A549 (cell line): Measurements from ENCODE around the gene KRT33B. TPM values are rescaled to one million over a fixed set of nuclear protein-coding genes. Genes with fewer than 3 reads are reported as not detected.

Source experiments
- ATAC-seq, 2 experiments: fragments of 200-7000 bp in 1 of 2; fragments of >200 bp in 1 of 2; cut with Nextera tagmentation in 1 of 2; cut with Tn5 transposase in 1 of 2; 3 replicates each; pipeline versions ENCODE4 v1.8.0 to v1.9.1; 2018 to 2020; ENCODE audit warnings: mild to moderate bottlenecking in 1 of 2, moderate library complexity in 1 of 2
- CTCF ChIA-PET: fragments of 300-600 bp; sonication (Branson Sonifier 250); formaldehyde crosslinking; extraction: SDS; loops from one replicate; lab custom pipeline; 2021; ENCODE audit warnings: antibody characterized with exemption, inconsistent platforms; lab: Yijun Ruan, JAX
- POLR2A ChIA-PET: fragments of 350-600 bp; formaldehyde crosslinking; extraction: SDS; loops from one replicate; lab custom pipeline; 2021; ENCODE audit warnings: antibody characterized with exemption, inconsistent platforms; lab: Yijun Ruan, JAX
- DNase-seq, 2 experiments: peaks; one replicate each; pipeline versions ENCODE4 v3.0.0 to v3.0.0-alpha.2; 2011 to 2016; ENCODE audit warnings: low read depth in 1 of 2, low spot score in 1 of 2
- FAIRE-seq: peaks from 2 replicates; lab custom pipeline; 2011; peaks lifted over from hg19 to GRCh38; lab: Jason Lieb, UNC
- H3K27ac ChIP-seq, 2 experiments: fragments of >200 bp; sonication (Bioruptor Twin); formaldehyde crosslinking; 3 replicates each; pipeline ENCODE4 v1.5.1; 2016 to 2017
- H3K4me1 ChIP-seq: fragments of >200 bp; sonication (Bioruptor Twin); formaldehyde crosslinking; 3 replicates; pipeline ENCODE4 v1.6.1; 2016
- H3K4me2 ChIP-seq: fragments of >200 bp; sonication (Bioruptor Twin); formaldehyde crosslinking; 3 replicates; pipeline ENCODE4 v1.6.1; 2016
- H3K4me3 ChIP-seq: fragments of >200 bp; sonication (Bioruptor Twin); formaldehyde crosslinking; 3 replicates; pipeline ENCODE4 v1.5.1; 2016
- H3K9me3 ChIP-seq: fragments of >200 bp; sonication (Bioruptor Twin); formaldehyde crosslinking; 3 replicates; pipeline ENCODE4 v1.6.1; 2016
- BHLHE40 ChIP-seq: IDR thresholded peaks from 2 replicates; pipeline ENCODE4 v1.6.1; 2012; ENCODE audit warnings: low read depth, low read length, inconsistent platforms
- CBX8 ChIP-seq: fragments of 200-600 bp; sonication (generic); IDR thresholded peaks from 2 replicates; pipeline ENCODE4 v1.6.1; 2016
- CHD2 ChIP-seq: fragments of 150-350 bp; IDR thresholded peaks from 2 replicates; pipeline ENCODE4 v1.6.1; 2014; ENCODE audit warnings: low read length; ENCODE audit not compliant: partially characterized antibody
- GATA3 ChIP-seq: IDR thresholded peaks from 2 replicates; pipeline ENCODE4 v1.6.1; 2012; ENCODE audit warnings: borderline replicate concordance
- HDAC2 ChIP-seq: fragments of 200-600 bp; sonication (generic); IDR thresholded peaks from 2 replicates; pipeline ENCODE4 v1.6.1; 2016
- HMGXB4 ChIP-seq: fragments of 250-450 bp; sonication (Bioruptor Pico); IDR thresholded peaks from 2 replicates; pipeline ENCODE4 v1.5.0; 2021; ENCODE audit warnings: mild to moderate bottlenecking, moderate library complexity, borderline replicate concordance
- HOXA7 ChIP-seq: fragments of 250-450 bp; sonication (Bioruptor Pico); IDR thresholded peaks from 2 replicates; pipeline ENCODE4 v1.5.0; 2020; ENCODE audit warnings: mild to moderate bottlenecking, moderate library complexity
- NFE2L2 ChIP-seq: fragments of 150-350 bp; conservative IDR thresholded peaks from 2 replicates; pipeline ENCODE4 v1.6.1; 2014; ENCODE audit warnings: low read length
- POLR2AphosphoS2 ChIP-seq: conservative IDR thresholded peaks from 2 replicates; pipeline ENCODE4 v1.6.1; 2012; ENCODE audit warnings: low read length, improper control_type of control experiment, inconsistent platforms
- RAD21 ChIP-seq, 2 experiments: fragments of >200 bp in 1 of 2; sonication (Bioruptor Twin) in 1 of 2; formaldehyde crosslinking in 1 of 2; IDR thresholded peaks in 1 of 2; conservative IDR thresholded peaks in 1 of 2; 2 replicates in 1 of 2; 3 replicates in 1 of 2; pipeline ENCODE4 v1.6.1; 2012 to 2018; ENCODE audit warnings: inconsistent platforms in 1 of 2
- SMC3 ChIP-seq: fragments of >200 bp; sonication (Bioruptor Twin); formaldehyde crosslinking; IDR thresholded peaks from 3 replicates; pipeline ENCODE4 v1.6.1; 2018; ENCODE audit warnings: inconsistent platforms
- ZNF302 ChIP-seq: fragments of 250-450 bp; sonication (Bioruptor Pico); IDR thresholded peaks from 2 replicates; pipeline ENCODE4 v1.9.0; 2021; ENCODE audit warnings: inconsistent platforms, mild to moderate bottlenecking, moderate library complexity
- WGBS: methylation state at CpG from one replicate; pipeline ENCODE4 v1.1.6; 2017; ENCODE audit errors: missing lambda C conversion rate; 5-methylcytosine and 5-hydroxymethylcytosine counted together
- polyA plus RNA-seq, 4 experiments: library from polyadenylated mRNA; depleted of rRNA in 3 of 4; stranded (reverse); fragments of >200 nt; fragmentation: RNase III in 1 of 4; extraction: RNeasy Plus Mini Kit Qiagen cat#74134 plus additional on column Dnase treatment in 1 of 4; gene quantifications; 2 replicates in 3 of 4; 3 replicates in 1 of 4; pipeline ENCODE4 v1.2.3, GENCODE V29; 2011 to 2017
- TF ChIP-seq, protein P1 (sequence below): IDR thresholded peaks from 2 replicates; pipeline ENCODE4 v1.6.1; 2012
- TF ChIP-seq, protein P2 (sequence below): fragments of 450-650 bp; IDR thresholded peaks from 2 replicates; pipeline ENCODE4 v1.6.1; 2014; ENCODE audit warnings: antibody characterized with exemption

KRT33B gene
- polyA plus RNA-seq, 2 of the 4 experiments (the other 2 are of a cell fraction), result 0.05 TPM; not detected in 1

- TF ChIP-seq CHD2, result no peak
- peak; percentile 78 to 79 for TF ChIP-seq RAD21 (conservative IDR thresholded peaks at IDR 0.05 in 1 of 2, IDR thresholded peaks at IDR 0.05 in 1 of 2)
Measured at GRCh38 chr17:41322094-41322902, 47.3 kb downstream of the KRT33B start (continued).

DNA sequence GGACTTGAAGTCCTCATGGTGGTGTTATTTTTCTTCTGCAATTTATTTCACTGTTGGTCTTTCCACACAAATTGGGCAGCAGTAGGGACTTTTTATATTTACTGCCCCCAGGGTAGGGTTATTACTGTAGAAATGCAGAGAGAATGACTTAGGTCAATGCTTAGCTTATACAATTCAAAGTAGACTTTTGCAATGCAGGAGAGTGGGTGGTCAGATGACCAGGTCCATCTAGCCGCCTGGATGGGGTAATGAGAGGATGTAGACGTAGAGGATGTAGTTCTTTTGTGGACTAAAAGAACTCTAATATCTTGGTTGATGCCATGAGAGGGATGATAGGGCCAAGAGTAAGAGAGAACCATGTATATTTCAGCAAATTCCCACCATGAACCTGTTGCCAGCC is 51.4 kb downstream of the KRT33B start:
- no peak overlapping the region for H3K4me2 ChIP-seq
- ChIA-PET POLR2A (no interaction called here), CTCF (interaction anchor here (0.8 to 1.2 kb wide), 3 partner anchors 11 to 461 kb away, joined by 3 read pairs; no protein-coding TSS in a partner anchor)
- peaks cover 15% of the 10 kb centered on the region for H3K9me3 ChIP-seq
- WGBS, result 22% methylated on average over 2 of the region's 2 CpGs
- H3K4me1 ChIP-seq, result no peaks in the 10 kb centered on the region
- ATAC-seq (no peak), FAIRE-seq (no peak), DNase-seq (no peak)
- H3K4me3 ChIP-seq, result no peak overlapping the region
- H3K27ac ChIP-seq, result no peak overlapping the region
- TF ChIP-seq, protein P1, sequence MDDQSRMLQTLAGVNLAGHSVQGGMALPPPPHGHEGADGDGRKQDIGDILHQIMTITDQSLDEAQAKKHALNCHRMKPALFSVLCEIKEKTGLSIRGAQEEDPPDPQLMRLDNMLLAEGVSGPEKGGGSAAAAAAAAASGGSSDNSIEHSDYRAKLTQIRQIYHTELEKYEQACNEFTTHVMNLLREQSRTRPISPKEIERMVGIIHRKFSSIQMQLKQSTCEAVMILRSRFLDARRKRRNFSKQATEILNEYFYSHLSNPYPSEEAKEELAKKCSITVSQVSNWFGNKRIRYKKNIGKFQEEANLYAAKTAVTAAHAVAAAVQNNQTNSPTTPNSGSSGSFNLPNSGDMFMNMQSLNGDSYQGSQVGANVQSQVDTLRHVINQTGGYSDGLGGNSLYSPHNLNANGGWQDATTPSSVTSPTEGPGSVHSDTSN, result no peak
- TF ChIP-seq POLR2AphosphoS2 (no peak), HOXA7 (CRISPR knock-in tag) (no peak), HMGXB4 (no peak), ZNF302 (no peak)
- TF ChIP-seq, all 56 proteins: peak for 0

DNA sequence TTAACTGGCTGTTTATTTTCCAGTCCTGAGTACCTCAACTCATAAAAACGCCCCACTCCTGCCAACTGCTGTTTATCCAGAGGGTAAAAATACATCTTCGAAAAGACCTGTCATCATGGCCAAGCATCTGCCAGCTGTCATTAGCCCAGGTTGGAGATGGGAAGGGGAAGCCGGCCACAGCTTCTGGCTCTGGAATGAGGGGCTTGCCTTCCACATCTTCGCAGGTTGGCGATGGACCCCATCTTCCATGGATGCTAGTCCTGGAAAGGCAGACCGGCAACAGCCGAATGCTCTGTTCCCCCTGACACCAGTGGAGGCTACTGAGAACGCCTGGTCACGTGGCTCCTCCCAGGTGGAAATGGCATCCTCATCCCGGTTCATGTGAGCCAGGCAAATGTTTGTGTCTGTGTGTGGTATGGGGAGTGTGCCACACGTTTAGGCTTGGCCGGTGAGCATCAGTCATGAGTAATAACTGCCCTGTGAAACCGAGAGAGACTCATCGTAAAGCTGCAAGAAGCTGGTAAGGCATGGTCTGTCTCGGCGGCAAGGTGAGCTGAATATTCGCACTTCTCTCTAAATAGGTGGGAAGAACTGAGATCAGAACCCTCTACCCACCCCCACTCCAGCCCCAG is 53.7 kb downstream of the KRT33B start:
- POLR2A ChIA-PET, result no interaction called here
- no peak for DNase-seq
- Histone ChIP-seq H3K4me2 (no peak overlapping the region), H3K27ac (no peak overlapping the region), H3K4me3 (no peak overlapping the region), H3K9me3 (peaks cover 15% of the 10 kb centered on the region), H3K4me1 (no peaks in the 10 kb centered on the region)
- TF ChIP-seq, protein P2, sequence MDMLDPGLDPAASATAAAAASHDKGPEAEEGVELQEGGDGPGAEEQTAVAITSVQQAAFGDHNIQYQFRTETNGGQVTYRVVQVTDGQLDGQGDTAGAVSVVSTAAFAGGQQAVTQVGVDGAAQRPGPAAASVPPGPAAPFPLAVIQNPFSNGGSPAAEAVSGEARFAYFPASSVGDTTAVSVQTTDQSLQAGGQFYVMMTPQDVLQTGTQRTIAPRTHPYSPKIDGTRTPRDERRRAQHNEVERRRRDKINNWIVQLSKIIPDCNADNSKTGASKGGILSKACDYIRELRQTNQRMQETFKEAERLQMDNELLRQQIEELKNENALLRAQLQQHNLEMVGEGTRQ, result no peak
- TF ChIP-seq SMC3 (no peak), CBX8 (no peak), NFE2L2 (no peak)
- CTCF ChIA-PET, result interaction anchor here (0.6 to 4.3 kb wide), 6 partner anchors 13 to 682 kb away, joined by 3 to 25 read pairs (median 4); no protein-coding TSS in a partner anchor
- no peak for ATAC-seq
- 68% methylated on average over 17 of the region's 17 CpGs for WGBS
- no peak for FAIRE-seq

GRCh38 chr17:41315204-41315794 is 54.3 kb downstream of the KRT33B start, which contains the start of gene KRTAP17-1:
TSS of gene KRTAP17-1 (minus strand) at chr17:41315710. CDS start at chr17:41315650, 60 bp downstream.
- Histone ChIP-seq H3K4me3 (no peak within 1 kb of the TSS), H3K27ac (no peak within 1 kb of the TSS), H3K4me1 (no peaks in the 10 kb centered on the region), H3K9me3 (peaks cover 9% of the 10 kb centered on the region), H3K4me2 (no peak within 1 kb of the TSS)
- TF ChIP-seq RAD21 (conservative IDR thresholded peaks at IDR 0.05 in 1 of 2, IDR thresholded peaks at IDR 0.05 in 1 of 2) (no peak), GATA3 (no peak), ZNF302 (no peak), BHLHE40 (no peak), HDAC2 (no peak)
- no peak for FAIRE-seq
- 78% methylated on average over 17 of the region's 24 CpGs for WGBS
- ChIA-PET POLR2A (no interaction called here), CTCF (interaction anchor here (0.6 to 4.3 kb wide), 5 partner anchors 13 to 682 kb away, joined by 4 to 25 read pairs (median 10); no protein-coding TSS in a partner anchor)
- no peak for DNase-seq
- ATAC-seq, result no peak

Other genes starting within 250 kb of the KRT33B start
Only the 30 nearest of the 32 such genes appear.
- not detected in 2 replicates for gene KRTAP4-6, start 229.3 kb downstream of the KRT33B start, polyA plus RNA-seq (2011; rRNA removed)
- gene KRTAP4-6, start 229.3 kb downstream of the KRT33B start, polyA plus RNA-seq (2017; fragmentation: RNase III; extraction: RNeasy Plus Mini Kit Qiagen cat#74134 plus additional on column Dnase treatment), result not detected in 3 replicates
- gene KRTAP4-5, start 220.0 kb downstream of the KRT33B start, polyA plus RNA-seq (2011; rRNA removed), result not detected in 2 replicates
- not detected in 3 replicates for gene KRTAP4-5, start 220.0 kb downstream of the KRT33B start, polyA plus RNA-seq (2017; fragmentation: RNase III; extraction: RNeasy Plus Mini Kit Qiagen cat#74134 plus additional on column Dnase treatment)
- gene KRTAP4-4, start 209.1 kb downstream of the KRT33B start, polyA plus RNA-seq (2011; rRNA removed), result not detected in 2 replicates
- not detected in 3 replicates for gene KRTAP4-4, start 209.1 kb downstream of the KRT33B start, polyA plus RNA-seq (2017; fragmentation: RNase III; extraction: RNeasy Plus Mini Kit Qiagen cat#74134 plus additional on column Dnase treatment)
- not detected in 2 replicates for gene KRTAP4-3, start 201.6 kb downstream of the KRT33B start, polyA plus RNA-seq (2011; rRNA removed)
- not detected in 3 replicates for gene KRTAP4-3, start 201.6 kb downstream of the KRT33B start, polyA plus RNA-seq (2017; fragmentation: RNase III; extraction: RNeasy Plus Mini Kit Qiagen cat#74134 plus additional on column Dnase treatment)
- not detected in 2 replicates for gene KRTAP4-2, start 191.6 kb downstream of the KRT33B start, polyA plus RNA-seq (2011; rRNA removed)
- not detected in 3 replicates for gene KRTAP4-2, start 191.6 kb downstream of the KRT33B start, polyA plus RNA-seq (2017; fragmentation: RNase III; extraction: RNeasy Plus Mini Kit Qiagen cat#74134 plus additional on column Dnase treatment)
- gene KRTAP4-1, start 184.9 kb downstream of the KRT33B start, polyA plus RNA-seq (2011; rRNA removed), result 0.32 TPM in 2 replicates
- 0.12 TPM in 2 of 3 replicates, not detected in the other for gene KRTAP4-1, start 184.9 kb downstream of the KRT33B start, polyA plus RNA-seq (2017; fragmentation: RNase III; extraction: RNeasy Plus Mini Kit Qiagen cat#74134 plus additional on column Dnase treatment)
- not detected in 2 replicates for gene KRTAP9-1, start 179.9 kb downstream of the KRT33B start, polyA plus RNA-seq (2011; rRNA removed)
- gene KRTAP9-1, start 179.9 kb downstream of the KRT33B start, polyA plus RNA-seq (2017; fragmentation: RNase III; extraction: RNeasy Plus Mini Kit Qiagen cat#74134 plus additional on column Dnase treatment), result not detected in 3 replicates
- gene KRTAP9-2, start 143.2 kb downstream of the KRT33B start, polyA plus RNA-seq (2011; rRNA removed), result not detected in 2 replicates
- not detected in 3 replicates for gene KRTAP9-2, start 143.2 kb downstream of the KRT33B start, polyA plus RNA-seq (2017; fragmentation: RNase III; extraction: RNeasy Plus Mini Kit Qiagen cat#74134 plus additional on column Dnase treatment)
- not detected in 2 replicates for gene KRTAP9-3, start 137.4 kb downstream of the KRT33B start, polyA plus RNA-seq (2011; rRNA removed)
- not detected in 3 replicates for gene KRTAP9-3, start 137.4 kb downstream of the KRT33B start, polyA plus RNA-seq (2017; fragmentation: RNase III; extraction: RNeasy Plus Mini Kit Qiagen cat#74134 plus additional on column Dnase treatment)
- not detected in 2 replicates for gene KRTAP9-8, start 131.8 kb downstream of the KRT33B start, polyA plus RNA-seq (2011; rRNA removed)
- gene KRTAP9-8, start 131.8 kb downstream of the KRT33B start, polyA plus RNA-seq (2017; fragmentation: RNase III; extraction: RNeasy Plus Mini Kit Qiagen cat#74134 plus additional on column Dnase treatment), result not detected in 3 replicates
- not detected in 2 replicates for gene KRTAP9-4, start 120.1 kb downstream of the KRT33B start, polyA plus RNA-seq (2011; rRNA removed)
- not detected in 3 replicates for gene KRTAP9-4, start 120.1 kb downstream of the KRT33B start, polyA plus RNA-seq (2017; fragmentation: RNase III; extraction: RNeasy Plus Mini Kit Qiagen cat#74134 plus additional on column Dnase treatment)
- gene KRTAP9-9, start 114.4 kb downstream of the KRT33B start, polyA plus RNA-seq (2011; rRNA removed), result not detected in 2 replicates
- gene KRTAP9-9, start 114.4 kb downstream of the KRT33B start, polyA plus RNA-seq (2017; fragmentation: RNase III; extraction: RNeasy Plus Mini Kit Qiagen cat#74134 plus additional on column Dnase treatment), result not detected in 3 replicates
- not detected in 2 replicates for gene KRTAP9-6, start 104.4 kb downstream of the KRT33B start, polyA plus RNA-seq (2011; rRNA removed)
- gene KRTAP9-6, start 104.4 kb downstream of the KRT33B start, polyA plus RNA-seq (2017; fragmentation: RNase III; extraction: RNeasy Plus Mini Kit Qiagen cat#74134 plus additional on column Dnase treatment), result not detected in 3 replicates
- gene KRTAP9-7, start 94.1 kb downstream of the KRT33B start, polyA plus RNA-seq (2011; rRNA removed), result not detected in 2 replicates
- gene KRTAP9-7, start 94.1 kb downstream of the KRT33B start, polyA plus RNA-seq (2017; fragmentation: RNase III; extraction: RNeasy Plus Mini Kit Qiagen cat#74134 plus additional on column Dnase treatment), result not detected in 3 replicates
- not detected in 2 replicates for gene KRTAP29-1, start 67.0 kb downstream of the KRT33B start, polyA plus RNA-seq (2011; rRNA removed)
- not detected in 3 replicates for gene KRTAP29-1, start 67.0 kb downstream of the KRT33B start, polyA plus RNA-seq (2017; fragmentation: RNase III; extraction: RNeasy Plus Mini Kit Qiagen cat#74134 plus additional on column Dnase treatment)
- gene KRTAP16-1, start 60.5 kb downstream of the KRT33B start, polyA plus RNA-seq (2011; rRNA removed), result not detected in 2 replicates
- gene KRTAP16-1, start 60.5 kb downstream of the KRT33B start, polyA plus RNA-seq (2017; fragmentation: RNase III; extraction: RNeasy Plus Mini Kit Qiagen cat#74134 plus additional on column Dnase treatment), result not detected in 3 replicates
- not detected in 2 replicates for gene KRTAP17-1, start 54.1 kb downstream of the KRT33B start, polyA plus RNA-seq (2011; rRNA removed)
- not detected in 3 replicates for gene KRTAP17-1, start 54.1 kb downstream of the KRT33B start, polyA plus RNA-seq (2017; fragmentation: RNase III; extraction: RNeasy Plus Mini Kit Qiagen cat#74134 plus additional on column Dnase treatment)
- not detected in 2 replicates for gene KRT33A, start 19.0 kb downstream of the KRT33B start, polyA plus RNA-seq (2011; rRNA removed)
- gene KRT33A, start 19.0 kb downstream of the KRT33B start, polyA plus RNA-seq (2017; fragmentation: RNase III; extraction: RNeasy Plus Mini Kit Qiagen cat#74134 plus additional on column Dnase treatment), result not detected in 3 replicates
- gene KRT34, start 12.5 kb upstream of the KRT33B start, polyA plus RNA-seq (2011; rRNA removed), result 0.09 TPM in 2 replicates
- 0.17 to 0.33 TPM (median 0.23 TPM) in 3 replicates for gene KRT34, start 12.5 kb upstream of the KRT33B start, polyA plus RNA-seq (2017; fragmentation: RNase III; extraction: RNeasy Plus Mini Kit Qiagen cat#74134 plus additional on column Dnase treatment)
- gene KRT31, start 27.8 kb upstream of the KRT33B start, polyA plus RNA-seq (2011; rRNA removed), result not detected in 2 replicates
- not detected in 3 replicates for gene KRT31, start 27.8 kb upstream of the KRT33B start, polyA plus RNA-seq (2017; fragmentation: RNase III; extraction: RNeasy Plus Mini Kit Qiagen cat#74134 plus additional on column Dnase treatment)
- not detected in 2 replicates for gene KRT37, start 54.8 kb upstream of the KRT33B start, polyA plus RNA-seq (2011; rRNA removed)
- gene KRT37, start 54.8 kb upstream of the KRT33B start, polyA plus RNA-seq (2017; fragmentation: RNase III; extraction: RNeasy Plus Mini Kit Qiagen cat#74134 plus additional on column Dnase treatment), result not detected in 3 replicates
- not detected in 2 replicates for gene KRT38, start 71.2 kb upstream of the KRT33B start, polyA plus RNA-seq (2011; rRNA removed)
- not detected in 3 replicates for gene KRT38, start 71.2 kb upstream of the KRT33B start, polyA plus RNA-seq (2017; fragmentation: RNase III; extraction: RNeasy Plus Mini Kit Qiagen cat#74134 plus additional on column Dnase treatment)
- gene KRT32, start 97.6 kb upstream of the KRT33B start, polyA plus RNA-seq (2011; rRNA removed), result not detected in 2 replicates
- not detected in 3 replicates for gene KRT32, start 97.6 kb upstream of the KRT33B start, polyA plus RNA-seq (2017; fragmentation: RNase III; extraction: RNeasy Plus Mini Kit Qiagen cat#74134 plus additional on column Dnase treatment)
- gene KRT35, start 111.3 kb upstream of the KRT33B start, polyA plus RNA-seq (2011; rRNA removed), result not detected in 2 replicates
- gene KRT35, start 111.3 kb upstream of the KRT33B start, polyA plus RNA-seq (2017; fragmentation: RNase III; extraction: RNeasy Plus Mini Kit Qiagen cat#74134 plus additional on column Dnase treatment), result not detected in 3 replicates
- gene KRT36, start 120.1 kb upstream of the KRT33B start, polyA plus RNA-seq (2011; rRNA removed), result not detected in 2 replicates
- gene KRT36, start 120.1 kb upstream of the KRT33B start, polyA plus RNA-seq (2017; fragmentation: RNase III; extraction: RNeasy Plus Mini Kit Qiagen cat#74134 plus additional on column Dnase treatment), result not detected in 3 replicates
- gene KRT13, start 135.8 kb upstream of the KRT33B start, polyA plus RNA-seq (2011; rRNA removed), result 0.06 and 0.08 TPM in 2 replicates
- gene KRT13, start 135.8 kb upstream of the KRT33B start, polyA plus RNA-seq (2017; fragmentation: RNase III; extraction: RNeasy Plus Mini Kit Qiagen cat#74134 plus additional on column Dnase treatment), result not detected in 3 replicates
- gene KRT15, start 149.1 kb upstream of the KRT33B start, polyA plus RNA-seq (2011; rRNA removed), result 2.1 and 2.6 TPM in 2 replicates
- 0.54 to 1.4 TPM (median 0.62 TPM) in 3 replicates for gene KRT15, start 149.1 kb upstream of the KRT33B start, polyA plus RNA-seq (2017; fragmentation: RNase III; extraction: RNeasy Plus Mini Kit Qiagen cat#74134 plus additional on column Dnase treatment)
- gene KRT19, start 158.5 kb upstream of the KRT33B start, polyA plus RNA-seq (2011; rRNA removed), result 23.8 and 26.2 TPM in 2 replicates
- 27.8 to 31.2 TPM (median 29.9 TPM) in 3 replicates for gene KRT19, start 158.5 kb upstream of the KRT33B start, polyA plus RNA-seq (2017; fragmentation: RNase III; extraction: RNeasy Plus Mini Kit Qiagen cat#74134 plus additional on column Dnase treatment)
- not detected in 2 replicates for gene KRT9, start 202.2 kb upstream of the KRT33B start, polyA plus RNA-seq (2011; rRNA removed)
- not detected in 3 replicates for gene KRT9, start 202.2 kb upstream of the KRT33B start, polyA plus RNA-seq (2017; fragmentation: RNase III; extraction: RNeasy Plus Mini Kit Qiagen cat#74134 plus additional on column Dnase treatment)
- 0.04 TPM in 1 of 2 replicates, not detected in the other for gene KRT14, start 217.1 kb upstream of the KRT33B start, polyA plus RNA-seq (2011; rRNA removed)
- gene KRT14, start 217.1 kb upstream of the KRT33B start, polyA plus RNA-seq (2017; fragmentation: RNase III; extraction: RNeasy Plus Mini Kit Qiagen cat#74134 plus additional on column Dnase treatment), result 0.07 to 0.10 TPM (median 0.09 TPM) in 3 replicates